ENCODE results near the gene ALG9.
"Not testable (repeated sequence)": the region's sequence is repeated elsewhere in the genome, so short reads cannot be mapped to it uniquely, and the experiment has no call there.

Gene ALG9

GRCh38 chr11:111797145-111797581 lies 74.2 kb downstream of the ALG9 start:
- no peak for DNase-seq (ENCODE audit: low read depth in 2 of 2, low spot score in 1 of 2)

GRCh38 chr11:111796696-111797095 lies 74.7 kb downstream of the ALG9 start:
- DNase-seq (ENCODE audit: low read depth in 2 of 2, low spot score in 1 of 2), result no peak

GRCh38 chr11:111795334-111795985 lies 75.9 kb downstream of the ALG9 start:
- DNase-seq (ENCODE audit: low read depth in 2 of 2, low spot score in 1 of 2), result no peak

GRCh38 chr11:111793863-111794262 lies 77.5 kb downstream of the ALG9 start:
- DNase-seq (ENCODE audit: low read depth in 2 of 2, low spot score in 1 of 2), result no peak

GRCh38 chr11:111792955-111793500 lies 78.4 kb downstream of the ALG9 start:
- DNase-seq (ENCODE audit: low read depth in 2 of 2, low spot score in 1 of 2), result no peak

- DNase-seq (ENCODE audit: low read depth in 2 of 2, low spot score in 1 of 2), result no peak
Observed at GRCh38 chr11:111792314-111792713, 79.1 kb downstream of the ALG9 start.

GRCh38 chr11:111788464-111788863 lies 82.9 kb downstream of the ALG9 start:
- DNase-seq (ENCODE audit: low read depth in 2 of 2, low spot score in 1 of 2), result no peak

- DNase-seq (ENCODE audit: low read depth in 2 of 2, low spot score in 1 of 2), result no peak
Observed at GRCh38 chr11:111788051-111788450, 83.3 kb downstream of the ALG9 start.

GRCh38 chr11:111785886-111786412 lies 85.4 kb downstream of the ALG9 start:
- DNase-seq (ENCODE audit: low read depth in 2 of 2, low spot score in 1 of 2), result no peak

- no peak for DNase-seq (ENCODE audit: low read depth in 2 of 2, low spot score in 1 of 2)
Observed at GRCh38 chr11:111785076-111785475, 86.3 kb downstream of the ALG9 start.

GRCh38 chr11:111784311-111784710 lies 87.1 kb downstream of the ALG9 start:
- not testable (repeated sequence) for DNase-seq (ENCODE audit: low read depth in 2 of 2, low spot score in 1 of 2)

- DNase-seq (ENCODE audit: low read depth in 2 of 2, low spot score in 1 of 2), result no peak
Observed at GRCh38 chr11:111782109-111782741, 89.2 kb downstream of the ALG9 start.

- DNase-seq (ENCODE audit: low read depth in 2 of 2, low spot score in 1 of 2), result no peak
Observed at GRCh38 chr11:111779118-111779517, 92.3 kb downstream of the ALG9 start.

- DNase-seq (ENCODE audit: low read depth in 2 of 2, low spot score in 1 of 2), result no peak
Observed at GRCh38 chr11:111778047-111778558, 93.3 kb downstream of the ALG9 start.

GRCh38 chr11:111777094-111778046 lies 94.0 kb downstream of the ALG9 start:
- no peak for DNase-seq (ENCODE audit: low read depth in 2 of 2, low spot score in 1 of 2)

- DNase-seq (ENCODE audit: low read depth in 2 of 2, low spot score in 1 of 2), result no peak
Observed at GRCh38 chr11:111776398-111777093, 94.8 kb downstream of the ALG9 start.

- no peak for DNase-seq (ENCODE audit: low read depth in 2 of 2, low spot score in 1 of 2)
Observed at GRCh38 chr11:111774955-111775710, 96.2 kb downstream of the ALG9 start.

- no peak for DNase-seq (ENCODE audit: low read depth in 2 of 2, low spot score in 1 of 2)
Observed at GRCh38 chr11:111772535-111772934, 98.8 kb downstream of the ALG9 start.

GRCh38 chr11:111771205-111771604 lies 100.2 kb downstream of the ALG9 start:
- DNase-seq (ENCODE audit: low read depth in 2 of 2, low spot score in 1 of 2), result not testable (repeated sequence)

All from stimulated activated CD8-positive, alpha-beta memory T cell treated with anti-CD3 and anti-CD28 coated beads, Interleukin-4, amount 100 ng/mL, for 4 hours (primary cell).